WTC11 (cell line): ENCODE results near the gene TAF1D.

Experiments used
- ATF3 ChIP-seq: sonication (generic); formaldehyde crosslinking; conservative IDR thresholded peaks from 2 replicates; pipeline ENCODE4 v1.8.1; 2022; ENCODE audit warnings: mild to moderate bottlenecking, missing genetic modification reagents
- CTCF ChIP-seq: fragments of 200-600 bp; IDR thresholded peaks from 2 replicates; pipeline ENCODE4 v1.8.0; 2022; ENCODE audit warnings: antibody characterized with exemption

GRCh38 chr11:93730108-93731107 lies 10.9 kb downstream of the TAF1D start:
- TF ChIP-seq CTCF: no peak
- TF ChIP-seq ATF3 (CRISPR knock-in tag): no peak
